Measurements from ENCODE around the gene AFF3. TPM values are rescaled to one million over a fixed set of nuclear protein-coding genes. Genes with fewer than 3 reads are reported as not detected.
A peak's percentile ranks its signal among the peaks of the same experiment; 100 is the strongest.

Gene AFF3
- total and polyA plus RNA-seq, 4 experiments from 2014 or later: 0.63 to 4.6 (median 3.6) TPM

DNA sequence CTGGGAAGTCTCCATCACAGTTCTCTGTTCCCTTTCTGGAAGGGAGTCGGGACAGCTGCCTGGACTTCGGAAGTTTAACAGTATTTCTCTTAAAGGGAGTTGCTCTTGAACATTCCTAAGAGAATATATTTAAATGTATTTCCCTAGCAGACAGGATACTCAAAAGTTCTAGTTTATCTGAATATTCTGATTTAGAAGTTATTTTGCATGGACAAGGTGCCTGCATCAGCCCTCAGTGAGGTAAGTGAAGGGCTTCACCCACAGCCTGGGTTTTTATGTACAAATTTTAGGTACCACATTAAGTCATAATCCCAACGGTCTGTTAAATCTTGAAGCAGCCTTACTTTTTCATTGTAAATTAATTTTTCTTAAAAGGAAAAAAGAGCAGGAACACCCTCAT, 587.5 kb downstream of the AFF3 start:
- no peaks in the 10 kb centered on the region for H3K9me3 ChIP-seq (ENCODE audit: control insufficient read depth in 1 of 2, low read length in 2 of 2)
- ChIA-PET POLR2A (ENCODE audit: partially characterized antibody) (no interaction called here), CTCF (ENCODE audit: partially characterized antibody) (no interaction called here)
- Mint-ChIP-seq H3K4me3 (no peak overlapping the region), H3K4me1 (peaks cover 0 to 2% (median 0%) of the 10 kb centered on the region in 4 donors), H3K9me3 (no peaks in the 10 kb centered on the region), H3K27ac (no peak overlapping the region), H3K27me3 (peaks cover 3 to 6% of the 10 kb centered on the region in 2 donors), H3K36me3 (no peaks in the 10 kb centered on the region)
- H3K4me3 ChIP-seq (ENCODE audit: low read length in 2 of 2): no peak overlapping the region
- no peak overlapping the region for H3K27ac ChIP-seq (ENCODE audit: low read depth, low read length)
- DNase-seq: no peak
- H3K27me3 ChIP-seq (ENCODE audit: insufficient read depth, low read length): no peaks in the 10 kb centered on the region
- no peaks in the 10 kb centered on the region for H3K4me1 ChIP-seq (ENCODE audit: insufficient read depth, low read length)
- intact Hi-C loops (cut with micrococcal nuclease): loop anchor here (5.0 kb wide), 1 partner anchor 707 kb away; no protein-coding TSS in a partner anchor
- H3K36me3 ChIP-seq (ENCODE audit: insufficient read depth, low read length): no peaks in the 10 kb centered on the region

DNA sequence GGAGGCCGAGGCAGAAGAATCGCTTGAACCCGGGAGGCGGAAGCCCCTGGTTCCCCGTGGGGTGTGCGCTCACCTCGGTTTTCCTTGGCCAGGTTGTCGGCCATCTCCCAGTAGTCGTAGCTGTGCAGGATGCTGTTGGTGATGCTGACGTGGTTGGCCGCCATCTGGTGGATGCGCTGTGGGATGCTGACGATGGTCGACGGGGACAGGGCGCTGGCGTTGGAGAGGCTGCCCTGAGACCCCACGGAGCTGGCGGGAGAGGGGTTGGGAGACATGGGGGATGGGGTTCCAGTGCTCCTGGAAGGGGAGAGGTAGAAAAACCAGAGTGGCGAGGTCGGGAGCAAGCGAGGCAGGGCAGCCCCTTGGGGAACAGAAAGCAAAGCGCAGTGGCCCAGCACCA, 588.2 kb downstream of the AFF3 start:
- Histone ChIP-seq H3K9me3 (ENCODE audit: control insufficient read depth in 1 of 2, low read length in 2 of 2) (no peaks in the 10 kb centered on the region), H3K27me3 (ENCODE audit: insufficient read depth, low read length) (no peaks in the 10 kb centered on the region), H3K4me3 (ENCODE audit: low read length in 2 of 2) (no peak overlapping the region), H3K36me3 (ENCODE audit: insufficient read depth, low read length) (no peaks in the 10 kb centered on the region), H3K27ac (ENCODE audit: low read depth, low read length) (no peak overlapping the region), H3K4me1 (ENCODE audit: insufficient read depth, low read length) (no peaks in the 10 kb centered on the region)
- peaks cover 0 to 1% (median 0%) of the 10 kb centered on the region in 4 donors for H3K4me1 Mint-ChIP-seq
- no peaks in the 10 kb centered on the region for H3K36me3 Mint-ChIP-seq
- H3K27ac Mint-ChIP-seq: no peak overlapping the region
- CTCF ChIA-PET (ENCODE audit: partially characterized antibody): no interaction called here
- H3K9me3 Mint-ChIP-seq: no peaks in the 10 kb centered on the region
- H3K4me3 Mint-ChIP-seq: no peak overlapping the region
- POLR2A ChIA-PET (ENCODE audit: partially characterized antibody): no interaction called here
- peaks cover 3 to 6% of the 10 kb centered on the region in 2 donors for H3K27me3 Mint-ChIP-seq
- intact Hi-C loops (cut with micrococcal nuclease): no loop called here
- DNase-seq: no peak

DNA sequence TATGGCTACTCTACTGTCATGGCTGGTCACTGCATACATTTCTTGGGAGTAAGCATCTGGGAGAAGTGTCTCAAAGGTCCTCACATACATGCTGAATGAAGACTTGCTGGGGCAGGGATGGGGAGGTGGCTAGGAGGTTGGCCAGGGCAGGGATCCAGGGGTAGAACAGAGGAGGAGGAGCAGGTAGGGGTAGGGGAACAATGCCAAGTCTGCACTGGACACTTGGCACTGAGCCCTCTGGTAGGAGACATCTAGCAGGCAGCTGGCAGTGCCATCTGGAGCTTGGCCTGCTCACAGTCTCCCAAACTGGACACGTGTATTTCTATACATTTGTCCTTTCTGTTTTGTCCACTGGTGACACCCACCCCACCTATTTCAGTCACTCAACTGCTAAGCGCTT, 589.9 kb downstream of the AFF3 start:
- no peak overlapping the region for H3K4me3 ChIP-seq (ENCODE audit: low read length in 2 of 2)
- H3K4me1 ChIP-seq (ENCODE audit: insufficient read depth, low read length): no peaks in the 10 kb centered on the region
- Mint-ChIP-seq H3K27ac (peak overlapping the region in 1 of 7 donors; percentile 8), H3K4me3 (no peak overlapping the region), H3K9me3 (no peaks in the 10 kb centered on the region), H3K4me1 (no peaks in the 10 kb centered on the region), H3K36me3 (no peaks in the 10 kb centered on the region), H3K27me3 (peaks cover 2 to 4% of the 10 kb centered on the region in 2 donors)
- H3K27me3 ChIP-seq (ENCODE audit: insufficient read depth, low read length): no peaks in the 10 kb centered on the region
- H3K27ac ChIP-seq (ENCODE audit: low read depth, low read length): no peak overlapping the region
- ChIA-PET CTCF (ENCODE audit: partially characterized antibody) (no interaction called here), POLR2A (ENCODE audit: partially characterized antibody) (no interaction called here)
- H3K36me3 ChIP-seq (ENCODE audit: insufficient read depth, low read length): no peaks in the 10 kb centered on the region
- intact Hi-C loops (cut with micrococcal nuclease): no loop called here
- no peak for DNase-seq
- no peaks in the 10 kb centered on the region for H3K9me3 ChIP-seq (ENCODE audit: control insufficient read depth in 1 of 2, low read length in 2 of 2)

DNA sequence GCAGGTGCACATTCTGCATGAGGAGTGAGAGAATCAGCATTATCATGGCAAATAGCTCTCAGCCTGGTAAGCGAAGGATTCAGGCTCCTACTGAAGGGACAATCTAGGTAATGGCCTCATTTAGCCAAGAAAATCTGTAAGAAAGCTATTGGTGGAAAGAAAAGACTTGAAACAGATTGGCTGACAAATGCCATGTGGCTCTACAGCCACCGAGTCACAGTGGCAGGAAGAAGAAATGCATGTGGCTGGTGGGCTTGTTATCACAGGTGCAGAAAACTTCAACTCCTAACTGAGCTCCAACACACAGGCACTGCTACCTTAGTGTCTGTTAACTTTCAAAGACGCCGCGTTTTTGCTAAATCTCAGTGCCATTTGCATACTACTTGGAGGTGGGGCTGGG, 592.0 kb downstream of the AFF3 start:
- Histone ChIP-seq H3K27me3 (ENCODE audit: insufficient read depth, low read length) (no peaks in the 10 kb centered on the region), H3K36me3 (ENCODE audit: insufficient read depth, low read length) (no peaks in the 10 kb centered on the region), H3K4me3 (ENCODE audit: low read length in 2 of 2) (no peak overlapping the region), H3K9me3 (ENCODE audit: control insufficient read depth in 1 of 2, low read length in 2 of 2) (no peaks in the 10 kb centered on the region), H3K4me1 (ENCODE audit: insufficient read depth, low read length) (no peaks in the 10 kb centered on the region), H3K27ac (ENCODE audit: low read depth, low read length) (no peak overlapping the region)
- ChIA-PET POLR2A (ENCODE audit: partially characterized antibody) (no interaction called here), CTCF (ENCODE audit: partially characterized antibody) (no interaction called here)
- no peak for DNase-seq
- Mint-ChIP-seq H3K36me3 (no peaks in the 10 kb centered on the region), H3K27me3 (peaks cover 2 to 4% of the 10 kb centered on the region in 2 donors), H3K4me1 (no peaks in the 10 kb centered on the region), H3K9me3 (no peaks in the 10 kb centered on the region), H3K4me3 (no peak overlapping the region), H3K27ac (no peak overlapping the region)
- intact Hi-C loops (cut with micrococcal nuclease): no loop called here

- Histone ChIP-seq H3K27ac (ENCODE audit: low read depth, low read length) (no peak overlapping the region), H3K4me3 (ENCODE audit: low read length in 2 of 2) (no peak overlapping the region), H3K4me1 (ENCODE audit: insufficient read depth, low read length) (no peaks in the 10 kb centered on the region), H3K27me3 (ENCODE audit: insufficient read depth, low read length) (no peaks in the 10 kb centered on the region), H3K36me3 (ENCODE audit: insufficient read depth, low read length) (no peaks in the 10 kb centered on the region), H3K9me3 (ENCODE audit: control insufficient read depth in 1 of 2, low read length in 2 of 2) (no peaks in the 10 kb centered on the region)
- ChIA-PET POLR2A (ENCODE audit: partially characterized antibody) (no interaction called here), CTCF (ENCODE audit: partially characterized antibody) (interaction anchor here (2.0 kb wide), 1 partner anchor 14 kb away, joined by 9 read pairs; no protein-coding TSS in a partner anchor)
- no peaks in the 10 kb centered on the region for H3K36me3 Mint-ChIP-seq
- H3K4me3 Mint-ChIP-seq: no peak overlapping the region
- intact Hi-C loops (cut with micrococcal nuclease): no loop called here
- no peak overlapping the region for H3K27ac Mint-ChIP-seq
- DNase-seq: no peak
- H3K4me1 Mint-ChIP-seq: no peaks in the 10 kb centered on the region
- no peaks in the 10 kb centered on the region for H3K9me3 Mint-ChIP-seq
- H3K27me3 Mint-ChIP-seq: peaks cover 5 to 11% of the 10 kb centered on the region in 2 donors
Measured at GRCh38 chr2:99545604-99546003, 596.8 kb downstream of the AFF3 start.

GRCh38 chr2:99545066-99545465, 597.3 kb downstream of the AFF3 start:
- peaks cover 5 to 11% of the 10 kb centered on the region in 2 donors for H3K27me3 Mint-ChIP-seq
- CTCF ChIA-PET (ENCODE audit: partially characterized antibody): interaction anchor here (2.0 kb wide), 1 partner anchor 14 kb away, joined by 9 read pairs; no protein-coding TSS in a partner anchor

GRCh38 chr2:99544608-99545007, 597.8 kb downstream of the AFF3 start:
- H3K9me3 Mint-ChIP-seq: no peaks in the 10 kb centered on the region
- no peak overlapping the region for H3K4me3 ChIP-seq (ENCODE audit: low read length in 2 of 2)
- H3K27me3 Mint-ChIP-seq: peaks cover 5 to 11% of the 10 kb centered on the region in 2 donors
- H3K36me3 Mint-ChIP-seq: no peaks in the 10 kb centered on the region
- no peaks in the 10 kb centered on the region for H3K9me3 ChIP-seq (ENCODE audit: control insufficient read depth in 1 of 2, low read length in 2 of 2)
- H3K4me1 ChIP-seq (ENCODE audit: insufficient read depth, low read length): no peaks in the 10 kb centered on the region
- H3K27me3 ChIP-seq (ENCODE audit: insufficient read depth, low read length): no peaks in the 10 kb centered on the region
- H3K27ac ChIP-seq (ENCODE audit: low read depth, low read length): no peak overlapping the region
- no peaks in the 10 kb centered on the region for H3K4me1 Mint-ChIP-seq
- no peak overlapping the region for H3K4me3 Mint-ChIP-seq
- no peak for DNase-seq
- ChIA-PET POLR2A (ENCODE audit: partially characterized antibody) (no interaction called here), CTCF (ENCODE audit: partially characterized antibody) (no interaction called here)
- intact Hi-C loops (cut with micrococcal nuclease): no loop called here
- no peaks in the 10 kb centered on the region for H3K36me3 ChIP-seq (ENCODE audit: insufficient read depth, low read length)
- no peak overlapping the region for H3K27ac Mint-ChIP-seq

More at GRCh38 chr2:99545066-99545465, 597.3 kb downstream of the AFF3 start:
- Histone ChIP-seq H3K36me3 (ENCODE audit: insufficient read depth, low read length) (no peaks in the 10 kb centered on the region), H3K27me3 (ENCODE audit: insufficient read depth, low read length) (no peaks in the 10 kb centered on the region), H3K9me3 (ENCODE audit: control insufficient read depth in 1 of 2, low read length in 2 of 2) (no peaks in the 10 kb centered on the region), H3K27ac (ENCODE audit: low read depth, low read length) (no peak overlapping the region), H3K4me3 (ENCODE audit: low read length in 2 of 2) (no peak overlapping the region), H3K4me1 (ENCODE audit: insufficient read depth, low read length) (no peaks in the 10 kb centered on the region)
- DNase-seq: no peak
- POLR2A ChIA-PET (ENCODE audit: partially characterized antibody): no interaction called here
- H3K9me3 Mint-ChIP-seq: no peaks in the 10 kb centered on the region
- no peaks in the 10 kb centered on the region for H3K36me3 Mint-ChIP-seq
- intact Hi-C loops (cut with micrococcal nuclease): no loop called here
- H3K4me3 Mint-ChIP-seq: no peak overlapping the region
- no peak overlapping the region for H3K27ac Mint-ChIP-seq
- H3K4me1 Mint-ChIP-seq: no peaks in the 10 kb centered on the region

DNA sequence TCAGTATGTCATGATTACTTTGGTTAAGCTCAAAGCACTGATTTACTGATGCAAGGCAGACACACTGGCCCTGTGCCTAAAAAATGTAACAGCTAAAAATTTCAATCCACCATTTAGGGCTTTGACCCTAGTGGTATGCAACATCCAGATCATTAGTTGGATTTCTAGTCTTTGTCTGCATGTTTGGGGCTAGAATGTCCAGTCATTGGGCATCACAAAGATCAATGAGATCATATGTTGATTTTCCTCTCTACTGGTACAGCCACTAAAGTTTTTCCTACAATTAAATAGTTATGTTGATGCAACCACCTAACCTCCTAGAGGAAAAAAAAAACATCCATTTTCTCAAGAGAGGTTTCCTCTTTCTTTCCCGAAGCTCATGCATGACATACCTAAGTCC, 599.1 kb downstream of the AFF3 start:
- Mint-ChIP-seq H3K9me3 (peaks cover 0 to 3% (median 0%) of the 10 kb centered on the region in 8 donors), H3K27me3 (peaks cover 8 to 17% of the 10 kb centered on the region in 2 donors), H3K36me3 (no peaks in the 10 kb centered on the region), H3K4me3 (no peak overlapping the region), H3K4me1 (no peaks in the 10 kb centered on the region), H3K27ac (no peak overlapping the region)
- ChIA-PET POLR2A (ENCODE audit: partially characterized antibody) (no interaction called here), CTCF (ENCODE audit: partially characterized antibody) (no interaction called here)
- Histone ChIP-seq H3K9me3 (ENCODE audit: control insufficient read depth in 1 of 2, low read length in 2 of 2) (no peaks in the 10 kb centered on the region), H3K27me3 (ENCODE audit: insufficient read depth, low read length) (no peaks in the 10 kb centered on the region), H3K36me3 (ENCODE audit: insufficient read depth, low read length) (no peaks in the 10 kb centered on the region), H3K4me1 (ENCODE audit: insufficient read depth, low read length) (no peaks in the 10 kb centered on the region), H3K27ac (ENCODE audit: low read depth, low read length) (no peak overlapping the region), H3K4me3 (ENCODE audit: low read length in 2 of 2) (no peak overlapping the region)
- DNase-seq: no peak
- intact Hi-C loops (cut with micrococcal nuclease): no loop called here

All from CD4-positive, alpha-beta memory T cell (primary cell).